H7 (cell line): Measurements from ENCODE around the gene GALNS. TPM values are rescaled to one million over a fixed set of nuclear protein-coding genes. Genes with fewer than 3 reads are reported as not detected.

Experiments
- DNase-seq: peaks from one replicate; pipeline ENCODE4 v3.0.0; 2012
- H3K27me3 ChIP-seq: 2 replicates; pipeline ENCODE4 v1.6.0; 2011; ENCODE audit warnings: mild to moderate bottlenecking, low read length; ENCODE audit not compliant: control insufficient read depth, insufficient read depth
- H3K36me3 ChIP-seq: replicated peaks from 2 replicates; pipeline ENCODE4 v1.5.1; 2011; ENCODE audit warnings: low read length; ENCODE audit not compliant: control insufficient read depth, insufficient read depth
- H3K4me3 ChIP-seq: 2 replicates; pipeline ENCODE4 v1.5.1; 2011; ENCODE audit warnings: low read depth, mild to moderate bottlenecking, control low read depth, low read length, moderate library complexity; ENCODE audit not compliant: insufficient read depth
- total RNA-seq: library from RNA; depleted of rRNA; stranded (reverse); fragments of >200 nt; shearing (Covaris generic); gene quantifications from 2 replicates; pipeline ENCODE4 v1.2.3, GENCODE V29; 2014

The GALNS gene
- total RNA-seq, 1 experiment from 2014 or later, result 6.7 TPM

GRCh38 chr16:88818575-88818874 is 38.2 kb downstream of the GALNS start:
- no peaks in the 10 kb centered on the region for H3K27me3 ChIP-seq
- no peaks in the 10 kb centered on the region for H3K36me3 ChIP-seq
- no peak for DNase-seq
- H3K4me3 ChIP-seq, result no peak overlapping the region

DNA sequence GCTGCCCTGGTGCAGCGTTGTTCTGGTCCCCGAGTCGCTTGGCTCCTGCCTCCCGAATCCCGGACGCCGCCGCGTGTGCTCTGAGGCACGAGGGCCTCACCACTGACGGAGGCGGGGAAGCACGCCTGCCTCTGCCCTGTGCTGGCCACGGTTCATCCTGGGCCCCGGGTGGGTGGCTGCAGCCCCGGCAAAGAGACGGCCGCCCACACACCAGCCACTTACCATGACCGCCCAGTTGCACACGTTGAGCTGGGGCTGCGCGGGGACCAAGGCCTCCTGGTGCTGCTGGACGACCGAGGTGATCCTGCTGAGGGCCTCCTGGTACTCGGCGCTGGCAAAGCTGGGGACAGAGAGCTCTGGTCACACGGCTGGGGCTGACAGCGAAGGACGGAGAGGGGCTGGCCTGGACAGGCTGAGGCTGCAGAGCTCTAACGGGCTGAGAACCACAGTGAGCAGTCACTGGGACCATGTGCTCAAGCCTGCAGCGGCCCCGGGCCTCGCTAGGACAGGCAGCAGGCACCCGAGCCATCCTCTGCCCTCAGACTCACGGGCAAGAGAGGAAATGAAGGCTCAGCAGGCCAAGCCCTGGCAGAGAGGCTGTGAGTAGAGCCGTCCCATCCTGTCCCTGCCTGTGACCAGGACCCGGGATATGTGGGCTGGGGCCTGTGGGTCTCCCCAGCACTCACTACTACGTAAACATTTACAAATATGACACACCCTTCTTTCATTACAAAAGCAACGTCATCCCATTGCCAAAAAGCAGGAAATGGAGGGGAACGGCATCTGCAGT is 38.8 kb downstream of the GALNS start:
- Histone ChIP-seq H3K27me3 (no peaks in the 10 kb centered on the region), H3K4me3 (no peak overlapping the region), H3K36me3 (no peaks in the 10 kb centered on the region)
- DNase-seq, result no peak

DNA sequence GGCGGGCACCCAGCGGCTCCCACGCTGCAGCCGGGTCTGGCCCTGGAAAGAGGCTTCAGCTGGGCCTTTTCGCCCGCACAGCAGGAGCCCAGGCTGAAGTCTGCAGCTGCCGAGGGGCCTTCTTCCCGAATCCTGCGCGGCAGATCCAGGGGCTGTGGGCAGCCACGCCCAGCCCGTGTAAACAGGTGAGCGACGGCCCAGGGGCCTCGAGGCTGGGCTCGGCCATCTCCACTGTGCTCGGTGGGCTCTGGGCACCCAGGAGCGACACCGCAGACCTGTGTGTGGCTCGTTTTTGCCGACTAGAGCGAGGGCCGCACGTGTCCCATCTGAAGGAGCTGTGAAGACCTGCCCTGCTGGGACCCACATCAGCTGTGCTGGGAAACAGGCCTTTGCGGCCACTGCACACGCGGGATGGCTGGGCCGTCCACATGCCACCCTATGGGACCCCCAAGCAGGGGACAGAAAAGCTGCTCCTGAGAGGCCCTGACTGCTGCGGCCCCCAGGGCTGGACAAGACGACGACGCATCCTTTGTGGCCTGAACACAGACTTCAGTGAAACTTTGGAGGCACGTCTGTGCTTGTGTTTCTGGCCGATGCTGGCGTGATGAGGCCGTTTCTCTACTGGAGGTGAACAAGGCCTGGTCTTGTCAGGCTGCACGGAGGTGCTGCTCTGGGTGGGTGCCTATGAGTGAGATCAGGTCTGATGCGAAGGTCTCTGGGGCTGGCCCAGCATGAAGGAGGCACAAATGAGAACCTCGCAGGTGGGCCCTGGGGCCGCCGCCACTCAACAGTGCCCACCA is 39.8 kb downstream of the GALNS start:
- Histone ChIP-seq H3K36me3 (no peaks in the 10 kb centered on the region), H3K27me3 (no peaks in the 10 kb centered on the region), H3K4me3 (no peak overlapping the region)
- no peak for DNase-seq

GRCh38 chr16:88815901-88816589 is 40.7 kb downstream of the GALNS start:
- Histone ChIP-seq H3K36me3 (no peaks in the 10 kb centered on the region), H3K27me3 (no peaks in the 10 kb centered on the region), H3K4me3 (no peak overlapping the region)
- DNase-seq, result peak; percentile 92

GRCh38 chr16:88815227-88815626 is 41.5 kb downstream of the GALNS start:
- DNase-seq, result no peak
- Histone ChIP-seq H3K4me3 (no peak overlapping the region), H3K36me3 (peaks cover 5% of the 10 kb centered on the region), H3K27me3 (no peaks in the 10 kb centered on the region)

DNA sequence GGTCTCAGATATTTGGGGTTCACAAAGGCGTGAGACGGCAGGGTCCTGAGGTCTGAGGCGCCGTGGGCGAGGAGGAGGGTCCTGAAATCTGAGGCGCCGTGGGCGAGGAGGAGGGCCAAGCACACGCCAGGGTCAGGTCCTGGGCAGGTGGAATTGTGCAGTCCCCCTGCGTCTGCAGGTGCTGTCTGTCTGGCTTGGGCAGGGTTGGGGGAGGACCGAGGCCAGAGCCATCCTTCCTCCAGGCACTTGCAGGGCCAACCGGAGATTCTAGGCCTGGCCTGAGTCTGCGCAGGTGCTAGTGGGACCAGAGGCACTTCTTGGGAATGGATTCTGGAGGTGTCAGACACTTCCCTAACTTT is 42.6 kb downstream of the GALNS start:
- H3K27me3 ChIP-seq, result no peaks in the 10 kb centered on the region
- peaks cover 15% of the 10 kb centered on the region for H3K36me3 ChIP-seq
- no peak overlapping the region for H3K4me3 ChIP-seq
- no peak for DNase-seq

DNA sequence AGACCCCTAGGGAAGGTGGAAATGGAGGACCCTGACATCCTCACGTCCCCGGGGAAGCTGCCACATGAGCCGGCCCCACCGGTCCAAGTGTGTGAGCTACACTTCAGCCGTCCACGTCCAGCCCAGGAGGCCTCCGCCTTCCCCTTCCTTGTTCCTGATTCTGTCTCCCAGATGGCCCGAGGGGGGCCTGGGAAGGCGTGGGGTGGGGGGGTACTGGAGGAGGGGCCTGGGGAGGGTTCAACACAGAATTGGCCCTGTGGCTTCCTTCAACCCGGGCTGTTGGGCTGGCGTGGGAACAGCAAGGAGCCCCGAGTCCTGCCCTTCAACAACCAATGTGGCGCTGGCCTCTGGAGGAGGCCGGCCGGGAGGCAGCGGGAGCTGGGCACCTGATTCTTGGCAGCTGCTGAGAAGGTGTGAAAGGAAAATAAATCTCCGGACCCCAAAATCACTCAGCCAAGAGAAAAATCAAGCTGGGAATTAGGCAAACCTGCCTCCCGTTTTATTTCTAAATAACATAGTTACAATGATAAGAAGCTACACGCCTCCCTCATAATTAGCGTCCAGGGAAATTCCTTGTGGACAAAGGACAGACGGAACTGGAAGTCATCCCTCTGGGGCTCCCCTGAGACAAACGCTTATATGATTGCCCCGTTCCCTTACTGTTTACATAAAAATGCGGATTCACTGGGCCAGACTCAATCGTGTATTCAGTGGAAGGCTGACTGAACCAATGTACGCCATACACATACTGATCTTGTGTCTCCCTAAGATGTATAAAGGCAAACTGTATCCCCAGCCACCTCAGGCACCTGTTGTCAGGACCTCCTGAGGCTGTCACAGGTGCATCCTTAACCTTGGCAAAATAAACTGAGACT is 43.2 kb downstream of the GALNS start:
- Histone ChIP-seq H3K27me3 (no peaks in the 10 kb centered on the region), H3K4me3 (no peak overlapping the region), H3K36me3 (peaks cover 19% of the 10 kb centered on the region)
- DNase-seq, result no peak

GRCh38 chr16:88812513-88813268 is 44.1 kb downstream of the GALNS start:
- H3K36me3 ChIP-seq, result peaks cover 26% of the 10 kb centered on the region
- H3K4me3 ChIP-seq, result peak overlapping the region; percentile 86
- H3K27me3 ChIP-seq, result no peaks in the 10 kb centered on the region
- no peak for DNase-seq

DNA sequence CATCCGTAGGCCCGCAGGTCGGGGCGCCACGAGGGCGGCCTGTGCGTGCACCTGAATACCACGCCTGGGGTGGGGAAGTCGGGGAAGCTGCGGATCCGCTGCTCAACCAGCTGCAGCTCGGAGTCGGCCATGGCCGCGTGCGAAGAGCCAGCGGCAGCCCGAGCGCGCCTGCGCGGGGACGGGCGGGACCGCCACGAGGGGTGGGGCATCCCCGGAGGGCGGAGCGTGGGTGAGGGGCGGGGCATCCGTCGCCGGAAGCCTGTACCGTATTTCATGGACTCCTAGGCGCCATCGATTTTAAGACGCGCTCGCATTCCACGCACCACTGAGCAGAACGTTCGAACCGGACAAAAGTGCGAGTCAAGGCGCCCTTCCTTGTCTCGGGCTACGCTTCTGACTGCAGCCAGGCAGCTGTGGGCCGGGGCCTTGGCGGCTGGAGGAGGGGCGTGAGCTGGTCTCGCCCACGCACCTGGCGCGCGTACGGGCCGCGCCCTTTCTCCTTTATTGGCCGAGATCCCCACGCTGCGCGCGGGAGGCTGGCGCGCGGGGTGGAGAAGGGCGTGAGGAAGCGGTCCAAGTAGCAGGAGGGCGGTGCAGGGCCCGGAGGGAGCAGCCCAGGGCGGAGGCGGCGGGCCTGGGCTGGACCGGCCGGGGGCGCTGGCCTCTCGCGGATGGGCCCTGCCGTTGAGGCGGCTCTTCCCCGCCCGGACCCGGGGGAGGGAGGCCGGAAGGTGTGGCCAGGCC is 44.8 kb downstream of the GALNS start, which contains the start of gene APRT:
TSS of gene APRT (minus strand) at position 160 of the 744 bp plus-strand sequence. CDS start at position 131, 29 bp downstream.
- H3K27me3 ChIP-seq, result no peaks in the 10 kb centered on the region
- peaks cover 33% of the 10 kb centered on the region for H3K36me3 ChIP-seq
- peak within 1 kb of the TSS; percentile 86 for H3K4me3 ChIP-seq
- peak; percentile 100 for DNase-seq

GRCh38 chr16:88810912-88811768 is 45.6 kb downstream of the GALNS start:
- Histone ChIP-seq H3K27me3 (no peaks in the 10 kb centered on the region), H3K36me3 (peaks cover 39% of the 10 kb centered on the region), H3K4me3 (peak overlapping the region; percentile 86)
- peak; percentile 85 for DNase-seq

DNA sequence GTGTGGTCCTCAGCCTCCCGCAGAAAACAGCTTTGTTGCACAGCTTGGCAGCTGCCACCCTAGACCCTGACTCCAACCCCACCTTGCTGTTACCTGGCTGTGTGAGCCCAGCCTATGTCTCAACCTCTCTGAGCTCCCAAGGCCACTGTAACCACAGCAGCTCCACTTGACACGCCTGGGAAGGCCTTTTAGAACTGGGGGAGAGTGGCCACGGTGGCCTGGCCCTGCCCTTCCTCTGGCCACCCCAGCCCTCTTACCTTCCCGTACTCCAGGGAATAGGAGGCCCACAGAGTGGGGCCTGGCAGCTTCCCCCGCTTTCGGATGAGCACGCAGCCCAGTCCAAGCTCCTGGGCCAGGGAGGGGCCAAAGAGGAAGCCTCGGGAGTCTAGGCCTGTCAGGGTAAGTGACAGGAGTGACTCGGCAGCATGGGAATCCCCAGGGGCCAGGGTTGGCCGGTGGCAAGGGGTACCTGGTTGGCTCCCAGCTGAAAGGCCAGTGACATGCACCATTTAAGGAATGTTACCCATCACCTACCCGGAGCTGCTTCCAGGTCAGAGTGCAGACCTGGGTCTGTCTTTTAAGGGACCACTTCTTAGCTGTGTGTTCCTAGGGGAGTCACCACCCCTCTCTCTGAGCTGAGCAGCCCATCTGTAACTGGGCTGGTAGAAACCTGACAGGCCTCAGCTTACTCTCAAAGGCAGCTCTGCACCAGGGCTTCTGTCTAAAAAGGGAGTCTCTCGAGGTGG is 46.4 kb downstream of the GALNS start:
- Histone ChIP-seq H3K36me3 (peaks cover 44% of the 10 kb centered on the region), H3K27me3 (no peaks in the 10 kb centered on the region)
- no peak for DNase-seq

DNA sequence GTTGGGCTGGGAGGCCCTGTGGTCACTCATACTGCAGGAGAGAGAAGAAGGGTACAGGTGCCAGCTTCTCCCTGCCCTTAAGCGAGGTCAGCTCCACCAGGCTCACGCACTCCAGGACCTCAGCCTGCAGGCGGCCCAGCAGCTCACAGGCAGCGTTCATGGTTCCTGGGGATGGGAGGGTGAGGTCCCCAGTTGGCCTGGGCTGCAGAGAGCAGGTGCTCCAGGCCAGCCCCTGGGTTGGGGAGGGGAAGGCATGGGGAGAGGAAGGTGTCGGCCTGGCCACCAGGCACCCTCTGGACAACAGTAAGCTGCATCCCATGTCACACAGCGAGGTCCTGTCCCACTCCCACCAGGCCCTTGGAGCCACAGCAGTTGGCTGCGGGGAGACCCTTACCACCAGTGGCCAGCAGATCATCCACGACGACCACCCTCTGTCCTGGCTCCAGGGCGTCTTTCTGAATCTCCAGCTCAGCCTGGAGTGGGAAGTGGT is 47.0 kb downstream of the GALNS start:
- Histone ChIP-seq H3K27me3 (no peaks in the 10 kb centered on the region), H3K36me3 (peaks cover 47% of the 10 kb centered on the region), H3K4me3 (no peak overlapping the region)
- DNase-seq, result no peak

More for the DNA sequence above, 46.4 kb downstream of the GALNS start:
- H3K4me3 ChIP-seq, result peak overlapping the region; percentile 86
